HG02943 (cell line): Measurements from ENCODE around the gene KHNYN.

Experiments used
- ATAC-seq: cut with Tn5 transposase; IDR thresholded peaks from one replicate; pipeline ENCODE4 v1.9.1; 2021; ENCODE audit warnings: mild to moderate bottlenecking, low read depth, moderate library complexity; ENCODE audit not compliant: unreplicated experiment

KHNYN gene

GRCh38 chr14:24418492-24418873, 11.3 kb upstream of the KHNYN start:
- ATAC-seq: no peak

GRCh38 chr14:24422261-24422660, 7.5 kb upstream of the KHNYN start:
- ATAC-seq: no peak

GRCh38 chr14:24422694-24423601, 6.8 kb upstream of the KHNYN start:
- no peak for ATAC-seq

GRCh38 chr14:24425704-24426103, 4.0 kb upstream of the KHNYN start:
- ATAC-seq: no peak

- no peak for ATAC-seq
Observed at GRCh38 chr14:24426150-24426911, 3.4 kb upstream of the KHNYN start.

GRCh38 chr14:24426912-24427536, 2.7 kb upstream of the KHNYN start:
- no peak for ATAC-seq

- no peak for ATAC-seq
Observed at GRCh38 chr14:24427537-24428508, 1.9 kb upstream of the KHNYN start.

GRCh38 chr14:24428628-24429394, 943 bp upstream of the KHNYN start:
- ATAC-seq: no peak

- ATAC-seq: peak; percentile 58
Observed at GRCh38 chr14:24430143-24430681, 458 bp downstream of the KHNYN start.

- ATAC-seq: peak; percentile 31
Observed at GRCh38 chr14:24430682-24431568, 1.2 kb downstream of the KHNYN start.

GRCh38 chr14:24431569-24432258, 2.0 kb downstream of the KHNYN start:
- no peak for ATAC-seq

- ATAC-seq: no peak
Observed at GRCh38 chr14:24432259-24433131, 2.7 kb downstream of the KHNYN start.

GRCh38 chr14:24434036-24434435, 4.3 kb downstream of the KHNYN start:
- ATAC-seq: no peak

- ATAC-seq: no peak
Observed at GRCh38 chr14:24434676-24435075, 4.9 kb downstream of the KHNYN start.

- no peak for ATAC-seq
Observed at GRCh38 chr14:24435192-24435810, 5.5 kb downstream of the KHNYN start.

GRCh38 chr14:24435998-24436354, 6.2 kb downstream of the KHNYN start:
- ATAC-seq: no peak
